Amniotic epithelial cell (primary cell): ENCODE results near the gene LAMC1.
"Not testable (repeated sequence)": the region's sequence is repeated elsewhere in the genome, so short reads cannot be mapped to it uniquely, and the experiment has no call there.

Experiments
- DNase-seq: peaks from one replicate; pipeline ENCODE4 v3.0.0-alpha.2; 2010; ENCODE audit warnings: low read depth

The LAMC1 gene

DNA sequence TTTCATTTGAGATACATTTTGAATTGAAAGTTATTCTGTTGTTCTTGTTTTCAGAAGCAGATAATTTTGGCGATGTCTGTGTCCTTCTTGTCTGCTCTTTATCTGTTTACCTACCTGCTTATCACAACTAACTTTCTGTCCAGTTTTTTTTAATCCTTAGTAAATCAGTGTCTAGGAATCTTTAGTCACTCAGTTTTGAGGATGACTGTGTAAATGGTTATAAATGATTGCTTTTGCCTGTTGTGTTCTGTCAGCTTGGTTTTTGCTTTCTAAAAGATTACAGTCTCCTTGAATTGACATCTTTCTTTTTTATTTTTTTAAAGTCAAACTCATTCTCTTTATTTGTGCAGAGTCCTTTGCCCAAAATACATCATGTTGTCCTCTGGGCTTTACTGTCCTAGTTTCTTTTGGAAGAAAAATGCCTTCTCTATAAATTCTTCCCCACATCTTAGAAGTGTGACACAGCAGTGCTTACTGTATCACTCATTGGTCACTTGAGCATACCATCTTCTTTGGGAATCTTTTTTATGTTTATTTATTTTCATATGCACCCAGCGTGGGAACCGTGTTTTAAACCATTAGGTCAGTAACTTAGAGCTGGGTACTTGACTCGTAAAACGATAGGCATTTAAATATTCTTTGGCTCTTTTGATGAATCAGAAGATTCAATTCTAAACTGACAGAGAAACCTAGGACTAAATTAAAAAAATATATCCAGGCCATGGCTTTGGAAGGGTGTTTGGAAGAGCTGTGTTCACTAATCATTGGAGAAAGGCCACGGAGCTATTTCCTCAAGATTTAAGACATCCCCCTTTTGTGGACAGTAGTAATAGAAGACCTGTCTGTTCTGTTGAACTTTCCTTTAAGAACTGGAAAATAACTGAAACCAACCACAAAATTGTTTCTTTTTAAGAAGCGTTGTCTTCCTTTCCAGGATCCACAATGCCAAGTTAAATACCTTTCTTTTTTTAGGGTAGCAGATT, 20.9 kb downstream of the LAMC1 start:
- peak; percentile 86 for DNase-seq

DNA sequence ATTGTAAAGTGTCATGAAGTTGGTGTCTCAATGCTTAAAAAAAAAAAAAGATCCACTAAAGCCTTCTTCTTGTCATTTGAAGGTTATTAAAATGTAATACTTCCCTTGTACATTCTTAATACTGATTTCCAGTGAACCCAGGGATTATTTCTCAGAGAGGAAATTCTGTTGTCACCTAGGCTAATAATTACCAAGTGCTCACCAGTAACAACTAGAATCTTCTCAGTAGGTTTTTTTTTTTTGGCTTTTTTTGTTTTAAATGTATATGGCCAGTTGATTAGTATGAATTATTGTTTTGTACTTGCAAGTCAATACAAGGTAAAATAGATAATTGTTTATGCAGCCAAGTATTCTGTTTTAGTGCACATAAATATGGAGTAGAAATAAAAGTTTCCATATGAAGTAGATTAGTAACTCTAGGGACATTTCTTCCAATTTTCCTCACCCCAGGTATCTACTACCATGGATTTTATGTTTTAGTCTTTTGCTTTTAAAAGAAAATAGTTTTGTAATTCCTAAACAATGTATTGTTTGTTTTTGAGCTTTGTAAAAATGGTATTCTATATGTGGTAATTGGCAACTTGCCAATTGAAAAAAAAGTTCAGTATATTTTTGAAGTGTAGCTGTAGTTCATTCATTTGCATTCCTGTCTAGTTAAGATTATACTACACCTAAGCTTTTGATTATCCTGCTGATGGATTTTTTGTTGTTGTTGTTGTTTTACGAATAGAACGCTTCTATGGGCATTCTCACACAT, 21.9 kb downstream of the LAMC1 start:
- DNase-seq = no peak

DNA sequence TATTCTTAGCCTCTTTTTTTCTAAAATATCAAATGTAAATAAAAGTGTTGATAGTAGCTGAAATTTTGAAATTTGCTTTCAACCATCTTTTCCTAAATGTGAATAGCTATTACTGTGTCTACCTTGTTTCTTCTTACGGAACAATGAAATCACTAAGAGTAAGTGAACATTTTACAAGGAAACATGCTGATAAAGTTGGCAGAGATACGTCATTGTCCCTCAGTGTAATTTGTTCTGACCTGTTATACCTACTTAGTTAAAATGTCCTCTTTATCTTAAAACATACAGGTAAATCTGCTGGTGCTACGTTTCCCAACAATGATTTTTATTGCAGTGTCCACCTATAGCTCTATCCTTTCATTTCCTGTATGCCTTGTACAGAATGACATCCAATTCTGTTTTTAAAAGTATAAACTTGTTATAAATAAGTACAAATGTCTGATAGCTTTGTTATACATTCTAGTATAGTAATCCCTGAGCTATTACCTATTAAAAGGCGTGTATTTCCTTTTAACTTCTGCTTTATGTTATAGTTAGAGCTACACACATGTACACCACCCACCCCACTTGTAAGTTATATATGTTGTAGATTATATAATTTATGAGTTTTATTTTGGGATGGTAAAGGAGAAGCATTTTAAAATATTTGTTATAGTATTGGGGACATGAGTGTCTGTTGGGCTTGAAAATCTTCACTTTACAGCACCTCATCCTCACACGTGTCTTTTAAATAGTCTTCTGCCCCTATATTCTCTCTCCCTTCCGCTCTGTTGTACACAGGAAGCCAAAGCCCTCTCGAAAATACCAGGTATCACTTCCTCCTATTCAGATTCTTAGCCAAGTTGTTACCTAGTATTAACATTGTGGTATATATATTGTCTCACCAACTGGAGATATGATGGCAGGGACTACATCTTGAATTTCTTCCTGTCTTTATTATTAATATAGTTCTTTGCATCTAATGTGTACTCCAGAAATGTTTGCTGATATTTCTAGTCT, 25.2 kb downstream of the LAMC1 start:
- no peak for DNase-seq

DNA sequence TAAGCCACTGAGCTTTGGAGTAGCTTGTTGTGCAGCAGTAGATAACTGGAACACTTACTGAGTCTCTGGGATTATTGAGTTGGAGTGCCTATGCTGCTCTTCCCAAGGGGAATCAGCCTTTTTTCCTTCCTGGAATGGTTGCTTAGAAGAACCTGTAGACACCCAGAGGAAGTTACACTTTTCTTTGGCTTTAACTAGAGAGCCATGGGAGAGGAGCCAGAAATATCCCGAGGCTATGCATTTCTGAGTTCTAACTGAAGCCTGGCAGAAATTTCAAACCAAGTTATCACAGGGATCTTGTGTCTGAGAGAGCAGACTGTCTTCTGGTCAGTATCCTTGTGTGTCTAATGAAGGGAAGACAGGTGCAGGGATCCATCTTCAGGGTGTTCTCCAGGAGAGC, 28.3 kb downstream of the LAMC1 start:
- DNase-seq = no peak

DNA sequence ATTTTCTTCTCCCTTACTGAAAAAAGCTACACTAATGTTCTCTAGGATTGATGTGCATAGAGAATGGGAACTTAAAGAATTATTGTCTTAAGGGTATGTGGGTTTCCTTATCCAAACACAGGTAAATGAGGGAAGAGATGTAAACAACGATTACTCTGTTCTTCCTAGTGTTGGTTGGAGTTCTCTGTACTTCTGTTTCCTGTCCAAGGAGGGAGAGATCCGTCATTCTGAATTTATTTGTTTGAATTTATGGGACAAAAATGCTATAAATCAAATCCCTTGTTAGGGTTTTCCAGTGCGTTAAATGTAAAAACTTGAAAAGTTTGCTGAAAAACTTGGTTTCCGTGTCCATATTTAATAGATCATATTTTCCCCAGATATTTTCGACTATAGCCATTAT, 29.6 kb downstream of the LAMC1 start:
- no peak for DNase-seq

DNA sequence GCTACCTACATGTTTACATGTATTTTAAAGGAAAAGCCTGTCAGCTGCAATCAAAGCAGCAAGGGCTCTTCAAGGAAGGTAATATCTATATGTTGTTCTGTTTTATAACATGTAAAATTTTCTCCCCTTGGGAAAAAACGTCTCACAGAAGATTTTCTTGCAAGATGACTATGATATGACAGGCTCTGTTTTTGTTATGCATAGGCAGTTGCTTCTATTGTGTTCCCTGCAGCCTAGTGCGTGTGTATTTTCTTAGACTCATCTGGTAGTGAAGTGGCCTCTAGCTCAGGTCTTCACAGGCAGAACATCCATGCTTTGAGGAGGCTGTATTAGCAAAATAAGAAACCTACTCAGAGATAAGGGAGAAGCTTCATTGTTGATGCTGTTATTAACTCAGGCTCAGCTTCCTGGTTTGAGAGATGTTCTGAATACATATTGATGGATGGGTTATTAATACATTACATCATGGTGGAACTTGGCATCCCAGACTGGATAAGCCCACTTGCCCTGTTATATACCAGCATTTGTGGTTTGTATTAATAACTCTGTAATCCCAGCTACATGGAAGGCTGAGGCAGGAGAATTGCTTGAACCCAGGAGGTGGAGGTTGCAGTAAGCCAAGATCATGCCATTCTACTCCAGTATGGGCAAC, 35.8 kb downstream of the LAMC1 start:
- no peak for DNase-seq

DNA sequence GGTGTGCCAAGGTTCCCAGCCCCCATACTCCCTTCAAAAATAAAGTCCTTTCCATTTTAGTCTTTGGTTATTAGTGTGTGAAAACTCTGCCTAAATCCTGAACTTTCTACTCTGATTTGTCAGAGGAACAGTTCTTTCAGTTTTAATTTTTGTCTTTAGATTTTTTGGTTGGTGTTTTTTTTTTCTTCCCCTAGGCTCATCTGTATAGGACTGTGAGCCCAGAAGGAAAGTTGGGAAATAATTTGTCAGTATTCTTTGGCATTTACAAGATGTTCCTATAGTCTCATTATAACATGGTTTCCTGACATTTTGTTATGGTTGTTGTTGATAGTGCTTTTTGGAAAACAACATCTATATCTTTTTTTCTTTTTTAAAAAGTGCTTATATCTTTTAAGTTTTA, 38.0 kb downstream of the LAMC1 start:
- no peak for DNase-seq

DNA sequence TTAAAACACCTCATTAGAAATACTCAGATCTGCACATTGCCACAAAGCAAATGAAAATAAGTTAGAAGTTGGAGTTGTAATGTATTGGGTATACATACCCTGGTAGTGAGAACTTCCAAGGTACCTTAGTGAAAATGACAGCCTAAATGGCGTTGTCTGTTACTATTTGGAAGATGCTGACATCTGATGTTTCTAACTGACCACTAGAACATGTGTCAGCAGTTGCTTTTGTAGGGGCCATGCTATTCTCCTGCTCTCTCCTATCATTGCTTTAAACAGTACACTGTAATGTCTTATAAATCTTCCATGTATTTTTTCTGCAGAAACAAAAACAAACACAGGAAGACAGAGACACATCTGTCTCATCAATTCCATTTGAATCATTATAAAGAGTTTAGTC, 40.1 kb downstream of the LAMC1 start:
- no peak for DNase-seq

DNA sequence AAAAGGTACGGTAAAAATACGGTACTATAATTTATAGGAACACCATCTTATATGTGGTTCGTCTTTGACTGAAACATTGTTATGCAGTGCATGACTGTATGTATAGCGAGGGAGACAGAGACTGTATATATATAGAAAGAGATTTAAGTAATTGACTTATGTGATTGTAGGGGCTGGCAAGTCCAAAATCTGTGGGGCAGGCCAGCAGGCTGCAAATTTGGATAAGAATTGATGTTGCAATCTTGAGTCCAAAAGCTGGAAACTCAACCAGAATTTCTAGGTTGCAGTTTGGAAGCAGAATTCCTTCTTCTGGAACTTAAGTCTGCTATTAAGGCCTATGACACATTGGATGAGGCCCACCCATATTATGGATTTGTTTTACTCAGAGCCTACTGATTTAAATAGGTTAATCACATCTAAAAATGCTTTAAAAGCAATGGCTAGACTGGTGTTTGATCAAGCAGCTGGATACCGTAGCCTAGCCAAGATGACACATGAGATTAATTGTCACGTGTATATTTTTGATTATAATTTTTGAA, 42.0 kb downstream of the LAMC1 start:
- no peak for DNase-seq

DNA sequence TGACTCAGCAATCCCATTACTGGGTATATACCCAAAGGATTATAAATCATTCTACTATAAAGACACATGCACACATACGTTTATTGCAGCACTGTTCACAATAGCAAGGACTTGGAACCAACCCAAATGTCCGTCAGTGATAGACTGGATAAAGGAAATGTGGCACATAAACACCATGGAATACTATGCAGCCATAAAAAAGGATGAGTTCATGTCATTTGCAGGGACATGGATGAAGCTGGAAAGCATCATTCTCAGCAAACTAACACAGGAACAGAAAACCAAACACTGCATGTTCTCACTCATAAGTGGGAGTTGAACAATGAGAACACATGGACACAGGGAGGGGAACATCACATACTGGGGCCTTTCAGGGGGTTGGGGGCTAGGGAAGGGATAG, 43.2 kb downstream of the LAMC1 start:
- not testable (repeated sequence) for DNase-seq

DNA sequence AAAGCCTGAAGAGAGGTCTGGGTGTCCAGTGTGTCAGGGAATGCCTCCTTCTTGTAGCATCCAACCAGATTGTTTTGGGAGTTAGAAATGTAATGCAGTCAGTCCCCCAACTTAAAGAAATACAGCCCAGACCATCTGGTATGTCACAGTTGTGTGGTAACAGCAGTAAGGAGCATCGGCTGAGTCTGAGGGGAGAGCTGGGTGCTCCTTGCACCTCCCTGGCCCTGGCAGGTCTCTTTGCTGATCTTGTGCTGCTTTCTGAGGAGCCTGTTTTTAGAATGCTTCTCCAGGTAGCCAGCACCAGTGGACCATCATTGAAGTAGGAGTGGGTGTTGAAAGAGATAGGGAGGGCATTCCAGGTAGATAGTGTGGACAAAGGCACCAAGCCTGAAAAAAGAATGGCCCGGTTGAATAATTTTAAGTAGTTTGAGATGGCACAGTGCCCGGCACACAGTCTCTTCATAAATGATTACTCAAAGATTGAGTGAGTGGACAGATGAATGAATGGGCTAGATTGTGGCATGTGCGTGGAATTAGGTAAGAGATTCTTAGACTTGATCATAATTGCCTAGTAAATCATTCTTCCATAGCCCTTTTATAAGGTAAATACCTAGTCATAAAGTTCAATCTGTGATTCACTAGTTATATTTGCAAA, 46.5 kb downstream of the LAMC1 start:
- DNase-seq = no peak

DNA sequence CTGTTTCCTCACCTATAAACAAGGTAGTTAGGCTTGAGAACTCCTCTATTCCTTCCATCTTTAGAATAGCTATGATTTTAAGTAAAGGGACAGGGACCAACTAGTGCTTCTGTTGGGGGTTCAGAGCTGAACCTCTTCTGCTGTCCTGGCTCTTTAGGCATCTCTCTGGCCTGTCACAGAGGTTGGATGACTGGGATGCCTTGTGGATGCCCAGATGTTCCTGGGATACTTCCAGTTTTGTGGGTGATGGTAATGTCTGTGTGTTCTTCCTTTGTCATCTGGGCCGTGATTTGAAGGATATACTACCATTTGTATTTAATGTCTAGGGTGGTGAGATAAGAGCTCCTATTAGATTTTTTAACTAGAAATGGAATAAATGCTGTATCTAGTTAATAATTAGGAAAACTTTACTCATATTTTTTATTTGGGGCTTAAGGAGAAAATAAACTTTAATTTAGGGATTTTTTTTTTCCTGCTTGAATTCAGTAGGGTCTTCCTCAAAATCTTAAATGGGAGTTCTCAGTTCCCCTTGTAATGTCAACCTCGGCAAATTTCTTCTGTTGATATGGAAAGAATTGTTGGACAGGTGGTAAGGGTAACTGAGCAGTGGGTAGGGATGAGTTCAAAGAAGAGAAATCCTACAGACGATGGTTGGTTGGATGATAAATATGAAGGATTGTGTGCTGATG, 47.2 kb downstream of the LAMC1 start:
- no peak for DNase-seq

DNA sequence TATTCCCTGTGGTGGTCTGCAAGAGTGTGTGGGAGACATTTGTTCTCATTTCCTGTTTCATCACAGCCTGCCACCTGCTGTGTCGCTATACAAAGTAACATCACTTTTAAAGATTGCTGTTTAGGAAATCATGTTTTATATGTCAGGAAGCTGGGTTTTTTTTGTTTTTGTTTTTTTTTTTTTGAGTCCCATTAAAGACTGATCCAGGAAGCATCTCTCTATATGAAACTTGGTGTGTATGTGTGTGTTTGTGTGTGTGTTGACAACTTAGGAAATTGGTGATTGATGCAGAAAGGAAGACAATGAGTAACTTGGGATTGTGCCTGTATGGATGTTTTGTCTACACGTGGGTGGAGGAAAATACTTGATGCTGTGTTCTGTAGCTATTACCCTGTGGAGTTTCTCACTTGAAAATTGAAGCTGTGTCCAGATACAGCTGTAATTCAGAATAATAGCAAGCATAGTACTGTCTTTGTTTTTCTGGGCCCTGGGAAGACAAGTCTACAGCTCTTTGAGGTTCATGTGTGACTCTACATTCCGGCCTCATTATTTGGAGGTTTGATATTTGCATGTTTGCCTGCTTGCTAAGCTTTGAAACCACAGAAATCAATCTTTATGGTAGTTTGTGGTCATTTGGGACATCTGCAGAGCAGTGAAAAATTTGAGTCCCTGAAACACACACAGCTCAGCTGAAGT, 47.9 kb downstream of the LAMC1 start:
- peak; percentile 93 for DNase-seq

DNA sequence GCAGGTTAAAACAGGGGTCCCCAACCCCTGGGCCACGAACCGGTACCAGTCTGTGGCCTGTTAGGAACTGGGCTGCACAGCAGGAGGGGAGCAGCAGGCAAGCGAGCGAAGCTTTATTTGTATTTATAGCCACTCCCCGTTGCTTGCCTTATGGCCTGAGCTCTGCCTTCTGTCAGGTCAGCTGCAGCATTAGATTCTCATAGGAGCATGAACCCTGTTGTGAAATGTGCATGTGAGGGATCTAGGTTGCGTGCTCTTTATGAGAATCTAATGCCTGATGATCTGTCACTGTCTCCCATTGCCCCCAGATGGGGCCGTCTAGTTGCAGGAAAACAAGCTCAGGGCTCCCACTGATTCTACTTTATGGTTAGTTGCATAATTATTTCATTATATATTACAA, 49.4 kb downstream of the LAMC1 start:
- peak; percentile 83 for DNase-seq

DNA sequence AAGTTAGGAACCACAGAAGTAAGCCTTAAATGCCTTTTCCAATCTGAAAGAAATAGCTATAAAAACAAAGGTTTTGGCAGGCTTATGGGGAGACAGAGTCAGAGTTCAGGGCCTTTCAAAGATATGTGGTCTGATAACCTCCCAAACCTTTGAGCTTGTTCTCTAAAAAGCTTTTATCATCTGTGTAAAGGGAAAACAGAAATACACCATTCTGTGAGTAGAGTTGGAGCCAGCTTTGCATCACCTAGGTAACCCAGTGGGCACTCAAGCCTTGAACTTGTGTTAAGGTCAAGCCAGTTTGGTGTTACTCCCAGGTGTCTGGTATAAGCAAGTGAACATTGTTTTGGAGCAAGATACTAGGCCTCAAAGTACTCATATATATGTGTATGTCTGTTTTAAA, 50.1 kb downstream of the LAMC1 start:
- DNase-seq = no peak

DNA sequence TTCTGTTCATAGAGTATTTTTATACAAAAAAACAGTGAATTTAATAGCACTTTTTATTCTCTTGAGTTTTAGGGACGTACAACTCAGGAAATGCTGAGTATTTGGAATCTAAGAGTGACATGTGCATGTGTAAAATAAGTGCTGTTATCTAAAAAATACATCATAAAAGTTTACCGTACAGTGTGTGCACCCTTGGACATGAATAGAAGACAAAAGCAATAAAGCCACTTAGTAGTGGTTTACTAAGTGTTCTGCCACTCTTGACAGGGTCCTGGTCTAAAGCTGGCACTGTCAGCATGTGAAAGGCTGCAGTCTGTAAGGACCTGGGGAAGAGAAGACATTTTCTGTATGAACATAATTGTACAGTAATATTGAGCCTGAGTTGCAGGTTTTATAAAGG, 51.0 kb downstream of the LAMC1 start:
- no peak for DNase-seq

DNA sequence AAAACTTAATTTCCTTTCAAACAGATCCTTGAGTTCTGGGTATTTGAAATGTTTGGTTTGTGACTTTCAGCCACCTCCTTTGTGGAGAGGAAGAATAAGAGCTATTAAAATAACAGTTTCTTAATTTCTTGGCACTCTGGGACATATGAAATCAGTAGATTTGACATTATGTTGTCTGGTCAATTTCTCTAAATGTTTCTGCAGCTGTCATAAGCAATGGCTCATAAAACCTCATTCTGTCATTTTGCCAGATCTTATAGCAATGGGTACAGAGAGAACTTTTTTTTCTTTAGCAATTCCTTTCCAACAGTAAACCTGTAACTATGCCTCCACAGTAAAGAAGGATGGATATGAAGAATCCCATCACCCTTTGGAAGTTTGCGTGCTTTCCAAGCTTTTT, 52.6 kb downstream of the LAMC1 start:
- DNase-seq = peak; percentile 62

DNA sequence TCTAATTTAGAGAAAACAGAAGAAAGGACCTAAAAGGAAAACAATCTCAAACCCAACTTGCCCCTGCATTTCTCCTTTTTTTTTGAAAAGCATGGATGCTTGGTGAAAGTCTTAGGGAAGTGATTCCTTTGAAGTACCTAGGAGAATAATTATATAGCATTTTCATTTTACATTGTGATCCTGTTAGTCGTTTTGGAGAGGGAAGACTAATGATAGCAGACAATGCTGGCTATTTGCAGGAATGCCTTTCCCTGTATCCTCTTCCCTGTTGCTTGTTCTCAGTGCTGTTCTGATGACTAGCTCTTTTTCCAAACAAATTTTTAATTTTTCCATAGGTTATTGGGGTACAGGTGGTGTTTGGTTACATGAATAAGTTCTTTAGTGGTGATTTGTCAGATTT, 53.9 kb downstream of the LAMC1 start:
- no peak for DNase-seq

DNA sequence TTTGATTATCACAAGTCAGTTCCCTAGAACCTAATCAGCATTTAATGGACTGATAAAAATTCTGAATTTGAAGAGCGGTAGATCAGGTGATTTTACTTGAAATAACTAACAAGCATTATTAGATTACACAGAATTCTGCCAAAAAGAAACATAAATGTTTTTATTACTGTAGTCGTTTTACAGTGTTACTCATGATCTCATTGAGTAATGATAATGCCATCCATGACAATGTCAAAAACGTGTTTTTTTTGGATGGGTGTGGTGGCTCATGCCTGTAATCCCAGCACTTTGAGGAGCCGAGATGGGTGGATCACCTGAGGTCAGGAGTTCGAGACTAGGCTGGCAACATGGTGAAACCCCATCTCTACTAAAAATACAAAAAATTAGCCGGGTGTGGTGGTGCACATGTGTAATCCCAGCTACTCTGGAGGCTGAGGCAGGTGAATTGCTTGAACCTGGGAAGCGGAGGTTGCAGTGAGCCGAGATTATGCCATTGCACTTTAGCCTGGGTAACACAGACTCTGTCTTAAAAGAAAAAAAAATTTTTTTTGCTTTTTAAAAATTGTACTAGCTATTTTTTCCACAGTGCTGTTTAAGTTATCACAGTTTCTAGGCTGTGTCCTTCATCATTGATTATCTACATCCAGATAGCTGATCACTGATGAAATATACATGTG, 56.6 kb downstream of the LAMC1 start:
- no peak for DNase-seq
